Measurements from ENCODE around the gene PLA2G4F. TPM values are rescaled to one million over a fixed set of nuclear protein-coding genes. Genes with fewer than 3 reads are reported as not detected.

Gene PLA2G4F
- total and polyA plus RNA-seq, 10 of the 15 experiments (the other 5 are each of a cell fraction or from before 2014, with no cell fraction given) = not detected

DNA sequence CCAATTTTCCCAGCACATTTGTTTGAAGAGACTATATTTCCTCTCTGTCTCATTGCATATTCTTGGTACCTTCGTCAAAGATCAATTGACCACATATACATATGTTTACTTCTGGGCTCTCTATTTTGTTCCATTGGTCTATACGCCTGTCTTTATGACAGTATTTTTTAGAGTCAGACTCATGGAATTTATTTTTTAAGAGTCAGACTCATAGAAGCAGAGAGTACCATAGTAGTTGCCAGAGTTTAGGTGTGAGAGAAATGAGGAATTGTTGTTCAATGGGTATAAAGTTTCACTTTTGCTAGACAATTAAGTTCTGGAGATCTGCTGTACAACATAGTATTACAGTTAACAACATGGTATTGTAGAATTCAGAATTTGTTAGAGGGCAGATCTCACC, 27.1 kb downstream of the PLA2G4F start:
- Histone ChIP-seq H3K4me2 (ENCODE audit: control insufficient read depth, insufficient read depth) (no peak overlapping the region; the same call in 1 of the 2 replicates), H3K79me2 (ENCODE audit: control insufficient read depth, insufficient read depth, low read length) (no peaks in the 10 kb centered on the region), H3K9me3 (replicated peaks; ENCODE audit: control insufficient read depth, insufficient read depth, low read length) (no peaks in the 10 kb centered on the region), H3K27me3 (replicated peaks in 1 of 2; ENCODE audit: control insufficient read depth in 2 of 2, insufficient read depth in 2 of 2, low read length in 1 of 2) (no peaks in the 10 kb centered on the region), H3K4me1 (ENCODE audit: control insufficient read depth, insufficient read depth, low read length) (no peaks in the 10 kb centered on the region), H3K4me3 (no peak overlapping the region), H3K9ac (ENCODE audit: control insufficient read depth, insufficient read depth, low read length) (no peak overlapping the region), H3K36me3 (ENCODE audit: control insufficient read depth in 2 of 2, insufficient read depth in 2 of 2, low read length in 1 of 2) (no peaks in the 10 kb centered on the region), H4K20me1 (ENCODE audit: control insufficient read depth, insufficient read depth) (no peaks in the 10 kb centered on the region; the same call in 1 of the 2 replicates), H3K27ac (ENCODE audit: control insufficient read depth, insufficient read depth) (no peak overlapping the region), H2AFZ (ENCODE audit: control insufficient read depth, low read depth, low read length) (peak overlapping the region; percentile 10; the same call in 1 of the 2 replicates)
- FAIRE-seq = no peak
- no TSS peak for BruUV-seq (replicated peaks)
- 17% methylated on average over 2 of the region's 2 CpGs for WGBS (ENCODE audit: insufficient coverage, insufficient replicate concordance, low lambda C conversion rate, missing lambda C conversion rate)
- POLR2A ChIA-PET = interaction anchor here (0.5 kb wide), 1 partner anchor 553 kb away, joined by 4 read pairs; no protein-coding TSS in a partner anchor
- no peak for DNase-seq (ENCODE audit: low read depth, low spot score)
- TF ChIP-seq SMAD5 (IDR thresholded peaks at IDR 0.05; ENCODE audit: low read depth) = no peak
- no peak for TF ChIP-seq BHLHE40 (IDR thresholded peaks at IDR 0.05; ENCODE audit: borderline replicate concordance in 1 of 2, low read depth in 2 of 2, low read length in 1 of 2)
- TF ChIP-seq USF2 (IDR thresholded peaks at IDR 0.05; ENCODE audit: borderline replicate concordance, low read depth, low read length) = no peak
- no peak for TF ChIP-seq JUND (IDR thresholded peaks at IDR 0.05; ENCODE audit: low read depth, low read length)
- no peak for TF ChIP-seq NFIC (IDR thresholded peaks at IDR 0.05; ENCODE audit: low read depth, low read length)
- TF ChIP-seq, protein P1, sequence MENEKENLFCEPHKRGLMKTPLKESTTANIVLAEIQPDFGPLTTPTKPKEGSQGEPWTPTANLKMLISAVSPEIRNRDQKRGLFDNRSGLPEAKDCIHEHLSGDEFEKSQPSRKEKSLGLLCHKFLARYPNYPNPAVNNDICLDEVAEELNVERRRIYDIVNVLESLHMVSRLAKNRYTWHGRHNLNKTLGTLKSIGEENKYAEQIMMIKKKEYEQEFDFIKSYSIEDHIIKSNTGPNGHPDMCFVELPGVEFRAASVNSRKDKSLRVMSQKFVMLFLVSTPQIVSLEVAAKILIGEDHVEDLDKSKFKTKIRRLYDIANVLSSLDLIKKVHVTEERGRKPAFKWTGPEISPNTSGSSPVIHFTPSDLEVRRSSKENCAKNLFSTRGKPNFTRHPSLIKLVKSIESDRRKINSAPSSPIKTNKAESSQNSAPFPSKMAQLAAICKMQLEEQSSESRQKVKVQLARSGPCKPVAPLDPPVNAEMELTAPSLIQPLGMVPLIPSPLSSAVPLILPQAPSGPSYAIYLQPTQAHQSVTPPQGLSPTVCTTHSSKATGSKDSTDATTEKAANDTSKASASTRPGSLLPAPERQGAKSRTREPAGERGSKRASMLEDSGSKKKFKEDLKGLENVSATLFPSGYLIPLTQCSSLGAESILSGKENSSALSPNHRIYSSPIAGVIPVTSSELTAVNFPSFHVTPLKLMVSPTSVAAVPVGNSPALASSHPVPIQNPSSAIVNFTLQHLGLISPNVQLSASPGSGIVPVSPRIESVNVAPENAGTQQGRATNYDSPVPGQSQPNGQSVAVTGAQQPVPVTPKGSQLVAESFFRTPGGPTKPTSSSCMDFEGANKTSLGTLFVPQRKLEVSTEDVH (IDR thresholded peaks at IDR 0.05; ENCODE audit: low read depth, partially characterized antibody) = no peak
- no peak for TF ChIP-seq SIN3A (IDR thresholded peaks at IDR 0.05; ENCODE audit: low read depth, low read length)
- no peak for TF ChIP-seq FOXK2 (IDR thresholded peaks at IDR 0.05)
- no peak for TF ChIP-seq TARDBP (IDR thresholded peaks at IDR 0.05; ENCODE audit: borderline replicate concordance)
- no peak for TF ChIP-seq IKZF2 (IDR thresholded peaks at IDR 0.05)
- no peak for TF ChIP-seq HDAC2 (IDR thresholded peaks at IDR 0.05)
- TF ChIP-seq POLR2A (IDR thresholded peaks at IDR 0.05; ENCODE audit: low read depth, low read length) = no peak
- TF ChIP-seq, protein P2, sequence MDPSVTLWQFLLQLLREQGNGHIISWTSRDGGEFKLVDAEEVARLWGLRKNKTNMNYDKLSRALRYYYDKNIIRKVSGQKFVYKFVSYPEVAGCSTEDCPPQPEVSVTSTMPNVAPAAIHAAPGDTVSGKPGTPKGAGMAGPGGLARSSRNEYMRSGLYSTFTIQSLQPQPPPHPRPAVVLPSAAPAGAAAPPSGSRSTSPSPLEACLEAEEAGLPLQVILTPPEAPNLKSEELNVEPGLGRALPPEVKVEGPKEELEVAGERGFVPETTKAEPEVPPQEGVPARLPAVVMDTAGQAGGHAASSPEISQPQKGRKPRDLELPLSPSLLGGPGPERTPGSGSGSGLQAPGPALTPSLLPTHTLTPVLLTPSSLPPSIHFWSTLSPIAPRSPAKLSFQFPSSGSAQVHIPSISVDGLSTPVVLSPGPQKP (IDR thresholded peaks at IDR 0.05; ENCODE audit: low read depth, low read length) = no peak
- no peak for TF ChIP-seq ZNF274 (IDR thresholded peaks at IDR 0.05; ENCODE audit: insufficient read depth, insufficient read length)
- TF ChIP-seq GATAD2B (conservative IDR thresholded peaks at IDR 0.05; ENCODE audit: low read depth) = no peak
- no peak for TF ChIP-seq MYC (IDR thresholded peaks at IDR 0.05; ENCODE audit: insufficient read depth, insufficient read length, insufficient replicate concordance, low read length, severe bottlenecking)
- no peak for TF ChIP-seq SIX5 (IDR thresholded peaks at IDR 0.05; ENCODE audit: low read depth, low read length, severe bottlenecking)
- TF ChIP-seq, protein P3, sequence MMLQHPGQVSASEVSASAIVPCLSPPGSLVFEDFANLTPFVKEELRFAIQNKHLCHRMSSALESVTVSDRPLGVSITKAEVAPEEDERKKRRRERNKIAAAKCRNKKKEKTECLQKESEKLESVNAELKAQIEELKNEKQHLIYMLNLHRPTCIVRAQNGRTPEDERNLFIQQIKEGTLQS (IDR thresholded peaks at IDR 0.05; ENCODE audit: borderline replicate concordance, extremely low read depth, low read depth, low read length) = no peak
- intact Hi-C loops (cut with micrococcal nuclease; ENCODE audit: unreplicated experiment) (no loop called here), in situ Hi-C loops (cut with MboI) (no loop called here)
- RAD21 ChIA-PET (ENCODE audit: unreplicated experiment) = no interaction called here
- CTCF ChIA-PET = interaction anchor here (1.0 to 1.7 kb wide), 3 partner anchors 10 to 66 kb away, joined by 4 to 15 read pairs (median 4); no protein-coding TSS in a partner anchor
- SMC1A ChIA-PET (ENCODE audit: uncharacterized antibody, unreplicated experiment) = interaction anchor here (0.7 to 1.6 kb wide), 3 partner anchors 9 to 140 kb away, joined by 3 read pairs; no protein-coding TSS in a partner anchor
- ATAC-seq = peak; percentile 11; the same call in 2 of the 3 replicates

Data from GM12878 (cell line).